Lower leg skin (tissue), 3 donors: ENCODE results near the gene ZGLP1.

Experiments
- POLR2A ChIP-seq, 2 donors: fragments of 450-650 bp; IDR thresholded peaks; one replicate each; pipeline ENCODE4 v1.6.1; 2016 to 2017; ENCODE audit warnings: antibody characterized with exemption in 2 of 2, mild to moderate bottlenecking in 1 of 2, moderate library complexity in 1 of 2
- TF ChIP-seq, protein P1 (sequence below), 3 donors: fragments of 450-650 bp; IDR thresholded peaks; one replicate each; pipeline ENCODE4 v1.5.1; 2016; ENCODE audit warnings: antibody characterized with exemption in 3 of 3, mild to moderate bottlenecking in 3 of 3, moderate library complexity in 2 of 3

DNA sequence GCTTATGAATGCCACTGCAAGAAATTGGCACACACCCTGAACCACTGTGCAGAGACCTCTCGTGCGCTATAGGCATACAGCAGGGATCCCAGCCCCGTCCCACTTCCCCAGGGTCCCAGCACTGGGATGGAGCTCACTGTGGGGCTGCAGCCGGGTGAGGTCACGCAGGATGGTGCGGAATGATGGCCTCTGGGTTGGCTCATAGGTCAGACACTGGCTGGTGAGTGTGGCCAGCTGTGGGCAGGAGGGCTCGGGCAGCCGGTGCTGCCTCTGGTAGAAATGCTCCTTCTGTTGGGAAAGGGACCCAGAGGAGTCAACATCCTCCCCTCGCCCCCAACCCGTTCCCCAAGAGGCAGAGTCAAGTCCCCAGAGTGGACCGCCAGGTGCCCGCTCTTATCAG lies 46.8 kb upstream of the ZGLP1 start:
- TF ChIP-seq, protein P1, sequence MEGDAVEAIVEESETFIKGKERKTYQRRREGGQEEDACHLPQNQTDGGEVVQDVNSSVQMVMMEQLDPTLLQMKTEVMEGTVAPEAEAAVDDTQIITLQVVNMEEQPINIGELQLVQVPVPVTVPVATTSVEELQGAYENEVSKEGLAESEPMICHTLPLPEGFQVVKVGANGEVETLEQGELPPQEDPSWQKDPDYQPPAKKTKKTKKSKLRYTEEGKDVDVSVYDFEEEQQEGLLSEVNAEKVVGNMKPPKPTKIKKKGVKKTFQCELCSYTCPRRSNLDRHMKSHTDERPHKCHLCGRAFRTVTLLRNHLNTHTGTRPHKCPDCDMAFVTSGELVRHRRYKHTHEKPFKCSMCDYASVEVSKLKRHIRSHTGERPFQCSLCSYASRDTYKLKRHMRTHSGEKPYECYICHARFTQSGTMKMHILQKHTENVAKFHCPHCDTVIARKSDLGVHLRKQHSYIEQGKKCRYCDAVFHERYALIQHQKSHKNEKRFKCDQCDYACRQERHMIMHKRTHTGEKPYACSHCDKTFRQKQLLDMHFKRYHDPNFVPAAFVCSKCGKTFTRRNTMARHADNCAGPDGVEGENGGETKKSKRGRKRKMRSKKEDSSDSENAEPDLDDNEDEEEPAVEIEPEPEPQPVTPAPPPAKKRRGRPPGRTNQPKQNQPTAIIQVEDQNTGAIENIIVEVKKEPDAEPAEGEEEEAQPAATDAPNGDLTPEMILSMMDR (IDR thresholded peaks at IDR 0.05): no peak
- TF ChIP-seq POLR2A (IDR thresholded peaks at IDR 0.05): no peak
